HG02885 (cell line): ENCODE data around the gene ARL15.

Experiments used
- ATAC-seq: cut with Tn5 transposase; IDR thresholded peaks from one replicate; pipeline ENCODE4 v1.9.1; 2021; ENCODE audit warnings: mild to moderate bottlenecking; ENCODE audit not compliant: unreplicated experiment, poor library complexity

The ARL15 gene

GRCh38 chr5:54113060-54113459, 197.3 kb downstream of the ARL15 start:
- ATAC-seq, result no peak

- no peak for ATAC-seq
Observed at GRCh38 chr5:54109626-54110330, 200.6 kb downstream of the ARL15 start.

- no peak for ATAC-seq
Observed at GRCh38 chr5:54108136-54108535, 202.2 kb downstream of the ARL15 start.

GRCh38 chr5:54103871-54104270, 206.5 kb downstream of the ARL15 start:
- ATAC-seq, result no peak

GRCh38 chr5:54098267-54098666, 212.1 kb downstream of the ARL15 start:
- peak; percentile 39 for ATAC-seq

- ATAC-seq, result no peak
Observed at GRCh38 chr5:54095969-54096368, 214.4 kb downstream of the ARL15 start.

GRCh38 chr5:54094706-54095105, 215.7 kb downstream of the ARL15 start:
- ATAC-seq, result no peak

GRCh38 chr5:54093861-54094260, 216.5 kb downstream of the ARL15 start:
- ATAC-seq, result no peak

GRCh38 chr5:54093081-54093492, 217.3 kb downstream of the ARL15 start:
- ATAC-seq, result no peak

- ATAC-seq, result no peak
Observed at GRCh38 chr5:54091307-54092130, 218.9 kb downstream of the ARL15 start.

GRCh38 chr5:54090495-54091120, 219.8 kb downstream of the ARL15 start:
- ATAC-seq, result no peak

- ATAC-seq, result no peak
Observed at GRCh38 chr5:54088081-54088480, 222.3 kb downstream of the ARL15 start.

- ATAC-seq, result no peak
Observed at GRCh38 chr5:54087436-54087835, 222.9 kb downstream of the ARL15 start.

- ATAC-seq, result no peak
Observed at GRCh38 chr5:54086191-54086590, 224.2 kb downstream of the ARL15 start.

- ATAC-seq, result no peak
Observed at GRCh38 chr5:54084696-54085095, 225.7 kb downstream of the ARL15 start.

- no peak for ATAC-seq
Observed at GRCh38 chr5:54083851-54084250, 226.5 kb downstream of the ARL15 start.

GRCh38 chr5:54083245-54083644, 227.1 kb downstream of the ARL15 start:
- no peak for ATAC-seq

- ATAC-seq, result no peak
Observed at GRCh38 chr5:54081415-54081814, 229.0 kb downstream of the ARL15 start.

- ATAC-seq, result no peak
Observed at GRCh38 chr5:54080831-54081230, 229.5 kb downstream of the ARL15 start.

- no peak for ATAC-seq
Observed at GRCh38 chr5:54073735-54074134, 236.6 kb downstream of the ARL15 start.

GRCh38 chr5:54073131-54073530, 237.2 kb downstream of the ARL15 start:
- ATAC-seq, result no peak
